B cell (primary cell): ENCODE measurements around the gene SLC39A11. TPM values are rescaled to one million over a fixed set of nuclear protein-coding genes. Genes with fewer than 3 reads are reported as not detected.

Experiments
- ATAC-seq: fragments of 200-7000 bp; cut with Tn5 transposase; one replicate; pipeline ENCODE4 v1.10.0; 2021; ENCODE audit warnings: low read depth, mild to moderate bottlenecking, moderate number of reproducible peaks, moderate library complexity
- CTCF ChIA-PET: fragments of 350-600 bp; sonication (Branson Sonifier 250); formaldehyde crosslinking; loops from one replicate; lab custom pipeline; 2021; ENCODE audit warnings: antibody characterized with exemption, inconsistent platforms; lab: Charles Lee
- POLR2A ChIA-PET: fragments of 350-600 bp; sonication (Branson Sonifier 250); formaldehyde crosslinking; loops from one replicate; lab custom pipeline; 2021; ENCODE audit warnings: antibody characterized with exemption; lab: Charles Lee
- DNase-seq: peaks from one replicate; pipeline ENCODE4 v3.0.0; 2013
- H2AFZ ChIP-seq: 2 replicates; pipeline ENCODE4 v1.6.1; 2012; ENCODE audit warnings: mild to moderate bottlenecking, low read depth, low read length; ENCODE audit not compliant: insufficient read depth, poor library complexity, severe bottlenecking
- H3K27ac ChIP-seq, 2 donors: 1 replicate in 1 of 2; 2 replicates in 1 of 2; pipeline ENCODE4 v1.5.1; 2012 to 2013; ENCODE audit warnings: low read length in 2 of 2, mild to moderate bottlenecking in 2 of 2, moderate library complexity in 1 of 2
- H3K27me3 ChIP-seq, 4 experiments: fragments of 200-600 bp in 1 of 4; sonication (generic) in 1 of 4; replicated peaks in 1 of 4; 1 replicate in 2 of 4; 2 replicates in 2 of 4; pipeline versions ENCODE4 v1.6.1 to v1.7.0; 2013 to 2016; ENCODE audit warnings: low read length in 3 of 4, mild to moderate bottlenecking in 2 of 4, mixed read lengths in 1 of 4, moderate library complexity in 1 of 4; ENCODE audit not compliant: insufficient read depth in 4 of 4, control insufficient read depth in 3 of 4; ENCODE audit errors: control extremely low read depth in 1 of 4
- H3K36me3 ChIP-seq, 2 experiments: replicated peaks in 1 of 2; 1 replicate in 1 of 2; 2 replicates in 1 of 2; pipeline versions ENCODE4 v1.6.1 to v1.7.1; 2013; ENCODE audit warnings: low read length in 1 of 2; ENCODE audit not compliant: insufficient read depth in 2 of 2, control insufficient read depth in 1 of 2; ENCODE audit errors: control extremely low read depth in 1 of 2, extremely low read depth in 1 of 2
- H3K4me1 ChIP-seq, 2 donors: fragments of 200-600 bp in 1 of 2; sonication (generic) in 1 of 2; 1 replicate in 1 of 2; 2 replicates in 1 of 2; pipeline versions ENCODE4 v1.5.1 to v1.6.1; 2013 to 2017; ENCODE audit warnings: low read length in 2 of 2; ENCODE audit not compliant: control insufficient read depth in 2 of 2, insufficient read depth in 2 of 2
- H3K4me2 ChIP-seq: replicated peaks from 2 replicates; pipeline ENCODE3; 2012; ENCODE audit warnings: mild to moderate bottlenecking, low read depth, low read length; ENCODE audit not compliant: poor library complexity, severe bottlenecking
- H3K4me3 ChIP-seq, 5 experiments: fragments of 200-600 bp in 1 of 5; sonication (generic) in 1 of 5; 1 replicate in 3 of 5; 2 replicates in 2 of 5; pipeline versions ENCODE4 v1.5.1 to v1.7.0; 2011 to 2016; ENCODE audit warnings: low read length in 4 of 5, mild to moderate bottlenecking in 4 of 5, low read depth in 2 of 5, control low read depth in 1 of 5, moderate library complexity in 1 of 5; ENCODE audit not compliant: insufficient read depth in 1 of 5; ENCODE audit errors: control extremely low read depth in 1 of 5, extremely low read depth in 1 of 5
- H3K79me2 ChIP-seq: fragments of 200-600 bp; sonication (generic); one replicate; pipeline ENCODE4 v1.6.0; 2016; ENCODE audit warnings: low read length; ENCODE audit not compliant: control insufficient read depth, insufficient read depth
- H3K9ac ChIP-seq: fragments of 200-600 bp; sonication (generic); 2 replicates; pipeline ENCODE4 v1.6.1; 2017; ENCODE audit warnings: mild to moderate bottlenecking, low read length, moderate library complexity
- H3K9me3 ChIP-seq, 3 donors: one replicate each; pipeline versions ENCODE4 v1.6.1 to v1.7.1; 2013; ENCODE audit warnings: low read length in 2 of 3; ENCODE audit not compliant: control insufficient read depth in 2 of 3, insufficient read depth in 1 of 3; ENCODE audit errors: control extremely low read depth in 1 of 3
- H4K20me1 ChIP-seq: 2 replicates; pipeline ENCODE4 v1.6.0; 2012; ENCODE audit warnings: mild to moderate bottlenecking, low read length; ENCODE audit not compliant: insufficient read depth, control insufficient read depth, poor library complexity, severe bottlenecking
- H3K27ac Mint-ChIP-seq: one replicate; pipeline ENCODE4 v1.8.0; 2021; ENCODE audit warnings: mixed read lengths
- H3K27me3 Mint-ChIP-seq: one replicate; pipeline ENCODE4 v1.8.0; 2021; ENCODE audit warnings: mixed read lengths
- H3K4me1 Mint-ChIP-seq: one replicate; pipeline ENCODE4 v1.8.0; 2021; ENCODE audit warnings: mixed read lengths
- H3K4me3 Mint-ChIP-seq: one replicate; pipeline ENCODE4 v1.8.0; 2021; ENCODE audit warnings: mixed read lengths
- H3K9me3 Mint-ChIP-seq: one replicate; pipeline ENCODE4 v1.8.0; 2022; ENCODE audit warnings: mixed read lengths; ENCODE audit not compliant: insufficient read depth
- CTCF ChIP-seq: fragments of 200-600 bp; IDR thresholded peaks from one replicate; pipeline ENCODE4 v1.8.0; 2022; ENCODE audit warnings: antibody characterized with exemption, mild to moderate bottlenecking
- EZH2 ChIP-seq: IDR thresholded peaks from 2 replicates; pipeline ENCODE4 v1.6.1; 2012; ENCODE audit warnings: borderline replicate concordance, low read depth, mild to moderate bottlenecking, moderate library complexity, low read length; ENCODE audit not compliant: insufficient read depth, poor library complexity, severe bottlenecking
- WGBS: methylation state at CpG from one replicate; pipeline ENCODE4 v1.1.5; 2013; ENCODE audit warnings: missing lambda C conversion rate; ENCODE audit not compliant: insufficient coverage; 5-methylcytosine and 5-hydroxymethylcytosine counted together
- intact Hi-C: fragments of 100-400 bp; cut with micrococcal nuclease; formaldehyde crosslinking; loops from one replicate; pipeline ENCODE4 v1.10.0; 2022
- polyA plus RNA-seq: library from polyadenylated mRNA; depleted of rRNA; stranded (reverse); fragments of >200 nt; gene quantifications from 2 replicates; pipeline ENCODE4 v1.2.3, GENCODE V29; 2012
- total RNA-seq, 2 donors: library from RNA; stranded (reverse); fragments of 120-200 nt in 1 of 2; gene quantifications; 1 replicate in 1 of 2; 2 replicates in 1 of 2; pipeline versions ENCODE4 v1.2.3 to v1.2.4, GENCODE V29; 2013 to 2022

The SLC39A11 gene
- total and polyA plus RNA-seq, 2 donors (not counting 1 experiment from before 2014, with no cell fraction given) = 6.9 to 39.6 TPM

- no peak overlapping the region for H3K4me3 ChIP-seq
- WGBS = 100% methylated on average over 2 of the region's 5 CpGs
- H3K79me2 ChIP-seq = peaks cover 15% of the 10 kb centered on the region
- H3K27me3 Mint-ChIP-seq = no peaks in the 10 kb centered on the region
- intact Hi-C loops = no loop called here
- H2AFZ ChIP-seq = no peak overlapping the region
- no peak overlapping the region for H3K4me2 ChIP-seq
- H3K36me3 ChIP-seq = peaks cover 0 to 1% of the 10 kb centered on the region in 2 experiments
- no peak overlapping the region for H3K27ac ChIP-seq
- H3K4me3 Mint-ChIP-seq = no peak overlapping the region
- H3K4me1 Mint-ChIP-seq = peaks cover 18% of the 10 kb centered on the region
- H3K9me3 ChIP-seq = peaks cover 0 to 6% (median 0%) of the 10 kb centered on the region in 3 donors
- TF ChIP-seq EZH2 (no peak), CTCF (no peak)
- ChIA-PET POLR2A (no interaction called here), CTCF (no interaction called here)
- H3K9ac ChIP-seq = no peak overlapping the region
- no peak for DNase-seq
- no peaks in the 10 kb centered on the region for H3K9me3 Mint-ChIP-seq
- H3K27ac Mint-ChIP-seq = no peak overlapping the region
- H3K4me1 ChIP-seq = peaks cover 0 to 3% of the 10 kb centered on the region in 2 donors
- no peaks in the 10 kb centered on the region for H4K20me1 ChIP-seq
- ATAC-seq = no peak
- H3K27me3 ChIP-seq = no peaks in the 10 kb centered on the region
Observed at GRCh38 chr17:72970246-72970645, 122.2 kb downstream of the SLC39A11 start.

GRCh38 chr17:72969293-72969906, 123.1 kb downstream of the SLC39A11 start:
- Mint-ChIP-seq H3K4me1 (peaks cover 18% of the 10 kb centered on the region), H3K27me3 (no peaks in the 10 kb centered on the region), H3K4me3 (no peak overlapping the region), H3K9me3 (no peaks in the 10 kb centered on the region), H3K27ac (no peak overlapping the region)
- Histone ChIP-seq H3K27ac (no peak overlapping the region), H3K9me3 (peaks cover 0 to 4% (median 0%) of the 10 kb centered on the region in 3 donors), H3K4me3 (no peak overlapping the region), H2AFZ (no peak overlapping the region), H4K20me1 (no peaks in the 10 kb centered on the region), H3K36me3 (peaks cover 0 to 1% of the 10 kb centered on the region in 2 experiments), H3K27me3 (no peaks in the 10 kb centered on the region), H3K79me2 (peaks cover 9% of the 10 kb centered on the region), H3K4me2 (no peak overlapping the region), H3K4me1 (peaks cover 0 to 3% of the 10 kb centered on the region in 2 donors), H3K9ac (no peak overlapping the region)
- ChIA-PET CTCF (no interaction called here), POLR2A (no interaction called here)
- intact Hi-C loops = no loop called here
- 100% methylated on average over 3 of the region's 5 CpGs for WGBS
- ATAC-seq (no peak), DNase-seq (no peak)
- TF ChIP-seq EZH2 (no peak), CTCF (no peak)
